GM21381 (cell line): Measurements from ENCODE around the gene ITCH.
"Not testable (repeated sequence)": the region's sequence is repeated elsewhere in the genome, so short reads cannot be mapped to it uniquely, and the experiment has no call there.

ENCODE experiments used
- ATAC-seq: cut with Tn5 transposase; IDR thresholded peaks from one replicate; pipeline ENCODE4 v1.9.1; 2021; ENCODE audit warnings: mild to moderate bottlenecking, moderate library complexity; ENCODE audit not compliant: unreplicated experiment

ITCH gene

GRCh38 chr20:34343458-34344211 lies 19.4 kb upstream of the ITCH start:
- no peak for ATAC-seq

GRCh38 chr20:34344238-34344637 lies 18.8 kb upstream of the ITCH start:
- ATAC-seq: no peak

- ATAC-seq: no peak
Measured at GRCh38 chr20:34345402-34345736, 17.7 kb upstream of the ITCH start.

- ATAC-seq: not testable (repeated sequence)
Measured at GRCh38 chr20:34345839-34346532, 17.1 kb upstream of the ITCH start.

- not testable (repeated sequence) for ATAC-seq
Measured at GRCh38 chr20:34346533-34346865, 16.6 kb upstream of the ITCH start.

- ATAC-seq: no peak
Measured at GRCh38 chr20:34347571-34347970, 15.5 kb upstream of the ITCH start.

GRCh38 chr20:34350095-34350494 lies 13.0 kb upstream of the ITCH start:
- ATAC-seq: no peak

- ATAC-seq: not testable (repeated sequence)
Measured at GRCh38 chr20:34353467-34353866, 9.6 kb upstream of the ITCH start.

- no peak for ATAC-seq
Measured at GRCh38 chr20:34355427-34355826, 7.6 kb upstream of the ITCH start.

GRCh38 chr20:34359729-34360128 lies 3.3 kb upstream of the ITCH start:
- not testable (repeated sequence) for ATAC-seq

- no peak for ATAC-seq
Measured at GRCh38 chr20:34362502-34363061, 491 bp upstream of the ITCH start.

GRCh38 chr20:34363465-34364222 lies 571 bp downstream of the ITCH start:
- peak; percentile 41 for ATAC-seq

- no peak for ATAC-seq
Measured at GRCh38 chr20:34364223-34364506, 1.1 kb downstream of the ITCH start.

GRCh38 chr20:34365765-34366213 lies 2.7 kb downstream of the ITCH start:
- ATAC-seq: peak; percentile 37

GRCh38 chr20:34367155-34367554 lies 4.1 kb downstream of the ITCH start:
- no peak for ATAC-seq

- not testable (repeated sequence) for ATAC-seq
Measured at GRCh38 chr20:34367911-34368310, 4.8 kb downstream of the ITCH start.

GRCh38 chr20:34368547-34368946 lies 5.5 kb downstream of the ITCH start:
- ATAC-seq: no peak

- no peak for ATAC-seq
Measured at GRCh38 chr20:34369265-34369664, 6.2 kb downstream of the ITCH start.

GRCh38 chr20:34370062-34370461 lies 7.0 kb downstream of the ITCH start:
- no peak for ATAC-seq

GRCh38 chr20:34373445-34373844 lies 10.4 kb downstream of the ITCH start:
- no peak for ATAC-seq

GRCh38 chr20:34374209-34374760 lies 11.2 kb downstream of the ITCH start:
- no peak for ATAC-seq
